NCI-H345 treated with DMSO at 0.1 percent for 48 hours (cell line): ENCODE data around the gene STAP2.
"Not testable (repeated sequence)": the region's sequence is repeated elsewhere in the genome, so short reads cannot be mapped to it uniquely, and the experiment has no call there.

Experiments used
- DNase-seq: peaks from one replicate; lab custom pipeline; 2025; ENCODE audit not compliant: unreplicated experiment; lab: John Stamatoyannopoulos, UW

Gene STAP2

GRCh38 chr19:4278010-4278409 lies 60.6 kb downstream of the STAP2 start:
- no peak for DNase-seq

GRCh38 chr19:4277191-4277696 lies 61.4 kb downstream of the STAP2 start:
- DNase-seq, result no peak

GRCh38 chr19:4274321-4274686 lies 64.3 kb downstream of the STAP2 start:
- not testable (repeated sequence) for DNase-seq
